Naive thymus-derived CD8-positive, alpha-beta T cell (primary cell): Measurements from ENCODE around the gene ATP5PF. TPM values are rescaled to one million over a fixed set of nuclear protein-coding genes. Genes with fewer than 3 reads are reported as not detected.
"Not testable (repeated sequence)": the region's sequence is repeated elsewhere in the genome, so short reads cannot be mapped to it uniquely, and the experiment has no call there.

Source experiments
- ATAC-seq, 2 donors: fragments of 150-1000 bp; cut with Tn5 transposase in 1 of 2; sonication (Bioruptor Pico), chemical (Tn5 transposase) in 1 of 2; 1 replicate in 1 of 2; 2 replicates in 1 of 2; pipeline ENCODE4 v1.10.0; 2021; ENCODE audit warnings: mild to moderate bottlenecking in 2 of 2, moderate library complexity in 2 of 2
- POLR2A ChIA-PET: fragments of 350-600 bp; sonication (Branson Sonifier 250); formaldehyde crosslinking; loops from one replicate; lab custom pipeline; 2021; ENCODE audit warnings: antibody characterized with exemption; lab: Charles Lee
- DNase-seq, 10 donors: peaks; one replicate each; pipeline versions ENCODE4 v3.0.0 to v3.0.0-alpha.2; 2020 to 2022
- H3K27ac Mint-ChIP-seq, 10 donors: one replicate each; pipeline ENCODE4 v1.8.0; 2020 to 2022; ENCODE audit warnings: mild to moderate bottlenecking in 10 of 10, mixed read lengths in 10 of 10, moderate library complexity in 4 of 10, inconsistent platforms in 1 of 10
- H3K27me3 Mint-ChIP-seq, 5 donors: one replicate each; pipeline ENCODE4 v1.8.0; 2021 to 2022; ENCODE audit warnings: mixed read lengths in 5 of 5
- H3K36me3 Mint-ChIP-seq, 3 donors: one replicate each; pipeline ENCODE4 v1.8.0; 2020 to 2022; ENCODE audit warnings: mixed read lengths in 3 of 3, mild to moderate bottlenecking in 2 of 3, inconsistent platforms in 1 of 3
- H3K4me1 Mint-ChIP-seq, 4 donors: one replicate each; pipeline ENCODE4 v1.8.0; 2021 to 2022; ENCODE audit warnings: mixed read lengths in 4 of 4
- H3K4me3 Mint-ChIP-seq, 10 donors: one replicate each; pipeline ENCODE4 v1.8.0; 2020 to 2022; ENCODE audit warnings: mild to moderate bottlenecking in 10 of 10, mixed read lengths in 10 of 10, moderate library complexity in 6 of 10, inconsistent platforms in 1 of 10
- H3K9me3 Mint-ChIP-seq, 9 donors: one replicate each; pipeline ENCODE4 v1.8.0; 2020 to 2022; ENCODE audit warnings: mixed read lengths in 9 of 9, mild to moderate bottlenecking in 3 of 9, inconsistent platforms in 1 of 9, moderate library complexity in 1 of 9
- polyA plus RNA-seq, 3 donors: library from polyadenylated mRNA; unstranded; fragments of 300-500 nt; fragmentation: Illumina TruSeq; gene quantifications; one replicate each; pipeline ENCODE4 v1.2.3, GENCODE V29; 2021
- total RNA-seq, 8 experiments: library from RNA in 2 of 8; stranded (reverse) in 2 of 8; gene quantifications; one replicate each; pipeline ENCODE4 v1.2.3 and lab custom pipeline; 2021 to 2026

Gene ATP5PF, protein sequence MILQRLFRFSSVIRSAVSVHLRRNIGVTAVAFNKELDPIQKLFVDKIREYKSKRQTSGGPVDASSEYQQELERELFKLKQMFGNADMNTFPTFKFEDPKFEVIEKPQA
- 10 to 100 TPM; 63.3 to 68.3 TPM for total RNA-seq
- polyA plus RNA-seq = 100 to 1,000 TPM; 328 to 439 (median 390) TPM
- 10.3 to 51.6 (median 22.0) reads per million in 6 experiments for total RNA-seq (lab: John Stamatoyannopoulos, UW)

DNA sequence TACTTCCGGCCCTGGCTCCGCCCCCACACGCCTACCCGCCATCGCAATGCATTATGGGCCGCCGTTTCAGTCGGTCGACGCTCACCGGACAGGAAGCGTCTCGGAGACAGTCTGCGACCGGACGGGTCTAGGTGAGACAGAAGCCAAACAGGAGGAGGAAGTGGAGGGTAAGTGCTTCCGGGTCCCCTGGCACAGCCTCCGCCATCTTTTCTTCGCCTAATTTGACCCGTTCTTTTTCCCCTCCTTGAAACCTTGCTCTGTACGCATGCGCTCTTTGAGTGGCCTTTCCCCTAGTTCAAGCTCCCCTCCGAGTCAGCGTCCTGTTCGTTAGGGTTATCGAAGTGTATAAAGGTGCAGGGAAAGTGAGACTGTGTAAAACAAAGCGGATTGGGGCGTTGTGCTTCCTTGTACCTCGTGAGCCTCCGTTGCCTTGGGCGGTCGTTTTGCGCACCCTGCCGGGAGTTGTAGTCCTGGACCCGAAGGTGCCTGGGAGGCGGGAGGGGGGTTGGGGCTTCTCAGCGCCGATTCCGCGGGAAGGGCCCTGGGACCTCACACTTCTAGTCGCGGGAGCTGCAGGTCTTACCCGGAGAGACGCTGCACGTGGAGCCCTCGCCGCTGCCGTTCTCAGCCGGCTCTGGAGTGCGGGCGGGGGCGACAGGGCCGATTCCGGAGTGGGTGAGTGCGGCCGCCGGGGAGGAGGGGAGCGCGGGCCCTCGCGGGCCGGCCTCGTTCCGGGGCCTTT, at the start of gene ATP5PF, which contains the start of gene GABPA:
Gene ATP5PF, minus strand, starts transcription at position 1 of the 742 bp plus-strand sequence. CDS start 5,110 bp downstream, outside the sequence.
Gene GABPA, plus strand, starts transcription at position 69 of the 742 bp plus-strand sequence. CDS start 6,627 bp downstream, outside the sequence.
- Mint-ChIP-seq H3K9me3 (no peaks in the 10 kb centered on the region), H3K4me3 (peak within 1 kb of the TSS; percentile 96 to 100 (median 100)), H3K27me3 (peaks cover 0 to 1% (median 0%) of the 10 kb centered on the region in 5 donors), H3K4me1 (peaks cover 17 to 72% (median 66%) of the 10 kb centered on the region in 4 donors), H3K27ac (peak within 1 kb of the TSS; percentile 98 to 100 (median 100)), H3K36me3 (peaks cover 0 to 27% (median 0%) of the 10 kb centered on the region in 3 donors)
- ATAC-seq (peak; percentile 88 to 92), DNase-seq (peak; percentile 93 to 99 (median 98))
- POLR2A ChIA-PET = interaction anchor here (0.6 to 2.6 kb wide), 6 partner anchors 8 to 173 kb away, joined by 4 to 38 read pairs (median 4); partner anchors contain the start of genes JAM2 and MRPL39

DNA sequence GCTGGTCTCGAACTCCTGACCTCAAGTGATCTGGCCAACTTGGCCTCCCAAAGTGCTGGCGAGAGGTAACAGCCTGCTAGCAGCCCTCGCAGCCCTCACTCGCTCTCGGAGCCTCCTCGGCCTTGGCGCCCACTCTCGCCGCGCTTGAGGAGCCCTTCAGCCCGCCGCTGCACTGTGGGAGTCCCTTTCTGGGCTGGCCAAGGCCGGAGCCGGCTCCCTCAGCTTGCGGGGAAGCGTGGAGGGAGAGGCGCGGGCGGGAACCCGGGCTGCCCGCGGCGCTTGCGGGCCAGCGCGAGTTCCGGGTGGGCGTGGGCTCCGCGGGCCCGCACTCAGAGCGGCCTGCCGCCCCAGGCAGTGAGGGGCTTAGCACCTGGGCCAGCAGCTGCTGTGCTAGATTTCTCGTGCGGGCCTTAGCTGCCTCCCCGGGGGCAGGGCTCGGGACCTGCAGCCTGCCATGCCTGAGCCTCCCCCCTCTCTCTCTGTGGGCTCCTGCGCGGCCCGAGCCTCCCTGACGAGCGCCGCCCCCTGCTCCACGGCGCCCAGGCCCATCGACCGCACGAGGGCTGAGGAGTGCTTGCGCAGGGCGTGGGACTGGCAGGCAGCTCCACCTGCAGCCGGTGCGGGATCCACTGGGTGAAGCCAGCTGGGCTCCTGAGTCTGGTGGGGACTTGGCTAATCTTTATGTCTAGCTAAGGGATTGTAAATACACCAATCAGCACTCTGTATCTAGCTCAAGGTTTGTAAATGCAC, 43.6 kb upstream of the ATP5PF start:
- not testable (repeated sequence) for DNase-seq, ATAC-seq
- POLR2A ChIA-PET = interaction anchor here (1.2 kb wide), 1 partner anchor 23 kb away, joined by 3 read pairs; no protein-coding TSS in a partner anchor

DNA sequence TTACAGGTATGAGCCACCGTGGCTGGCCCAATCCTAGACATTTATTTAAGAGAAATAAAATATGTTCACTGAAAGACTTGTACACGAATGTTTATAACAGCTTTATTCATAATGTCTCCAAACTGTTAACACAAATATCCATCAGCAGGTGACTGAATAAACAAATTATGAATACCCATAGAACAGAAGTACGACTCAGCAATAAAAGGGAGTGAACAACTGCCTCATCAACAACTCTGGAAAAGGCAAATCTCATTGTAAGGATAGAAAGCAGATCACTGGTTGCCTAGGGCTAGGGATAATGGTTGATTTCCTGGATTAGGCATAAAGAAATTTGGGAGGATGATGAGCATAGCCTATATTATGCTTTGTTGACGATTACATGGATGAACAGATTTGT, 41.7 kb upstream of the ATP5PF start:
- H3K27ac Mint-ChIP-seq = no peak overlapping the region
- POLR2A ChIA-PET = no interaction called here

More for the DNA sequence above, 43.6 kb upstream of the ATP5PF start:
- not testable (repeated sequence) for H3K9me3 Mint-ChIP-seq, H3K27me3 Mint-ChIP-seq, H3K27ac Mint-ChIP-seq, H3K36me3 Mint-ChIP-seq, H3K4me3 Mint-ChIP-seq, H3K4me1 Mint-ChIP-seq

DNA sequence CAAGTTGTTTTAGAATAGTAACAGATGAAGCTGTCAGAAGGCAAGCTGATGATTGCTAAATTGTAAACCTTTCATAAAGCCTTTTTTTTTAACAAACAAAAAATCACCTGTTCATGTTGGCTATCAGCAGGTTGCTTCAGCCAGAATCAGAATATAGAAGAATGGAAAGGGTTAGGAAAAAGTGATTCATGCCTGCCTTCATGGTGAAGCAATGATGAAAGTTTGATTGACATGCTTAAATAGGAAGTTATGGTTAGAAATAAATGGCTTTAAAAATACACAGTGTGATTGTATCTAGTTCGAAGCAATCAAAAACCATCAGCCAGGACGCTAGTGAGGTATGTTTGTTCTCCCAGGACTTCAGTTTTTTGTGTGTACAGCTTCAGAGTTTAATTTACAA, 38.0 kb upstream of the ATP5PF start:
- Mint-ChIP-seq H3K27me3 (no peaks in the 10 kb centered on the region), H3K27ac (peak overlapping the region in 5 of 10 donors; percentile 14 to 71 (median 39)), H3K4me1 (peaks cover 0 to 10% (median 0%) of the 10 kb centered on the region in 4 donors), H3K9me3 (no peaks in the 10 kb centered on the region), H3K4me3 (no peak overlapping the region), H3K36me3 (peaks cover 0 to 32% (median under 1%) of the 10 kb centered on the region in 3 donors)
- POLR2A ChIA-PET = no interaction called here
- no peak for DNase-seq
- ATAC-seq = no peak

More for the DNA sequence above, 41.7 kb upstream of the ATP5PF start:
- Mint-ChIP-seq H3K4me1 (peaks cover 0 to 10% (median 0%) of the 10 kb centered on the region in 4 donors), H3K4me3 (no peak overlapping the region), H3K9me3 (no peaks in the 10 kb centered on the region), H3K36me3 (peaks cover 0 to 8% (median 0%) of the 10 kb centered on the region in 3 donors), H3K27me3 (no peaks in the 10 kb centered on the region)
- DNase-seq = no peak
- no peak for ATAC-seq

DNA sequence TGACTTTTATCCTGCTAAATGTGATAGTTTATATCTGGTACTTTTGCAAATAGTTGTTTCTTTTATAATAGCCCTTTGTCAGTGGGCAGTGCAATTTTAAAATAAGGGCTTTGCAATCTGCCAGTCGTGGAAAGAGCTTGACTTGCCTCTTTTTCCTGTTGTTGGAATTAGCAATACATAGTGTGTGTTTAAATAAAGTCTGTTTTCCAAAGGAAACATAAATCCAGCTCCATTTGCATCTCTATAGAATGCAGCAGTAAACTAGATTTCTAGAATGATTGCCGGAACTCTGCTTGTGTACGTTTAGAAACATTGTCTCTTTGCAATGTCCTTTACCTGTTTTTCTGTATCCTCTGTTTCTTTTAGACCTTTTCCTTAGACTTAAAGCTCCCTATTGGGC, 33.2 kb upstream of the ATP5PF start:
- no peak for DNase-seq
- Mint-ChIP-seq H3K9me3 (no peaks in the 10 kb centered on the region), H3K4me1 (peaks cover 0 to 9% (median 0%) of the 10 kb centered on the region in 4 donors), H3K27me3 (no peaks in the 10 kb centered on the region), H3K36me3 (peaks cover 13 to 78% (median 18%) of the 10 kb centered on the region in 3 donors), H3K27ac (peak overlapping the region in 1 of 10 donors; percentile 29), H3K4me3 (no peak overlapping the region)
- no peak for ATAC-seq
- POLR2A ChIA-PET = no interaction called here

DNA sequence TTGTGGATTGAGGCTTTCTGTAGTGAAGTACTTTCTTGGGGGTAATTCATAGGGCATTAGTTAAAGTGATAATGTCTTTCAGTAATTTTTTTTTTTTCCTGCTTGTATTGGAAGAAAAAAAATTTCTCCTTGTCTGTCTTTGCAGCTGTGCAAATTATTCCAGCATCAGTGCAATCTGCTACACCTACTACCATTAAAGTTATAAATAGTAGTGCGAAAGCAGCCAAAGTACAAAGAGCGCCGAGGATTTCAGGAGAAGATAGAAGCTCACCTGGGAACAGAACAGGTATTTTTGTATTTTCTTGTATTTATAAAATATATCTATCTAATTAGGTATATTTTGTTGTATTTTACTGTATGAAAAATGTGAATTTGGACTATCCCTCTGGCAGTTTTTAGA, 29.4 kb upstream of the ATP5PF start:
- no peak for DNase-seq
- Mint-ChIP-seq H3K9me3 (no peaks in the 10 kb centered on the region), H3K4me1 (no peaks in the 10 kb centered on the region), H3K4me3 (no peak overlapping the region), H3K27me3 (no peaks in the 10 kb centered on the region), H3K27ac (no peak overlapping the region), H3K36me3 (peaks cover 13 to 92% (median 30%) of the 10 kb centered on the region in 3 donors)
- POLR2A ChIA-PET = no interaction called here
- no peak for ATAC-seq

DNA sequence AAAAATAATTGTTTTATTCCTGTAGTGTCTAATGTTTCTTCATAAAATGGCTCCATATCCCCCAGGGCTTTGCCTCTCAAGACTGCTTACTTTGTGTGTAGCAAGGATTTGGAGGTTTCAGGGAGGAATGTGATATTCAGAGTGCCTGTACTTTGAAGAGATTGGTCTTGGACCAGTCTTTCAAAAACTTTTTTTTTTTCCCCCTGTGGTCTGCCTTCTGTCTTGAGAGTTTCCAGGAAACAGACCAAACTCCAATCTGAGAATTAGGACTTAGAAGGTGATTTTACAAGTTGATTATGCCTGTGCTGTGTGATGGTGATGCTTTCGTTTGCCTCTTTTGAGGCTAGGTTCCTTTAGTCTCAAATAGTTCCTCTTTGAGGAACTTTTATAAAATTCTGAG, 26.0 kb upstream of the ATP5PF start:
- H3K27me3 Mint-ChIP-seq = no peaks in the 10 kb centered on the region
- peak overlapping the region in 1 of 10 donors; percentile 47 for H3K27ac Mint-ChIP-seq
- H3K36me3 Mint-ChIP-seq = peaks cover 7 to 89% (median 31%) of the 10 kb centered on the region in 3 donors
- no peak overlapping the region for H3K4me3 Mint-ChIP-seq
- H3K9me3 Mint-ChIP-seq = no peaks in the 10 kb centered on the region
- ATAC-seq (no peak), DNase-seq (no peak)
- POLR2A ChIA-PET = no interaction called here
- H3K4me1 Mint-ChIP-seq = peaks cover 7 to 11% (median 9%) of the 10 kb centered on the region in 4 donors

DNA sequence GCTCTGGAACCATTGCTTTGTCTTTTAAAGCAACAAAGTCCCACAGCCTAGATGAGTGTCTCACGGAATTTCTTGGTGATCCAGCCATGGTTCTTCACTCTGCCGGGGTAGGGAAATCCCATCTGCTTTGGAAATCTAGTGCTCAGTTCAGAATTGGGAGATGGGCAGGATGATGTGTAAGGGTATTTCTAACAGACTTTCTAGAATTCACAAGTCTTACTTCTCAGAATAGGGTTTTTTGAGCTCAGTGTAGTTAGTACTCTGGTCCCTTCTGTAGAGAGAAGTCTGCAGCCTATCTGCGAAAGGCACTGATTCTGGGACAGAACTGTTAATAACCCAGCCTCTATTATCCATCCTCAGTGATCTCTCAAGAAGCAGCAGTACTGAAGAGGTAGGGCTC, 25.4 kb upstream of the ATP5PF start:
- H3K27ac Mint-ChIP-seq = peak overlapping the region in 1 of 10 donors; percentile 61
- peaks cover under 1 to 89% (median 32%) of the 10 kb centered on the region in 3 donors for H3K36me3 Mint-ChIP-seq
- H3K9me3 Mint-ChIP-seq = no peaks in the 10 kb centered on the region
- no peak for DNase-seq
- ATAC-seq = no peak
- H3K4me1 Mint-ChIP-seq = peaks cover 12 to 16% (median 14%) of the 10 kb centered on the region in 4 donors
- POLR2A ChIA-PET = no interaction called here
- no peak overlapping the region for H3K4me3 Mint-ChIP-seq
- H3K27me3 Mint-ChIP-seq = no peaks in the 10 kb centered on the region

DNA sequence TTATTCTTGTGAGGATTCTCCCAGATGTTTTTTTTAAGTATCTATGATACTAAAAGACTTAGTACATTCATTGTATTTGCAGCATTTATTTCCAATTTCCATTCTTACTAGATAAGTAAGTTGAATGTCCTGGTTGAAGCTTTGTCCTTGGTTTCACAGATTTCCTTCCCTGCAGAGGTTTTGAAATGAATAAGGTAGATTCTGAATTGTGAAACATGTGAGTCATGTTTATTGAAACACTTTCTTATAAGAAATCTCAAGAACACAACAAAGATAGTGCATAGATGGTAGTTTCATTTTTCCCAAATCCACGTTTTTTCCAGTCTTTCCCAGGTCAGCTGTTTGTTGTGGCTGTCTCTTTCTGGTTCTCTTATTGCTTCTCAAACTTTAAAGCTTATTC, 24.9 kb upstream of the ATP5PF start:
- Mint-ChIP-seq H3K4me1 (peaks cover 12 to 17% (median 14%) of the 10 kb centered on the region in 4 donors), H3K36me3 (peaks cover 0 to 91% (median 30%) of the 10 kb centered on the region in 3 donors), H3K27me3 (no peaks in the 10 kb centered on the region), H3K9me3 (no peaks in the 10 kb centered on the region), H3K4me3 (no peak overlapping the region), H3K27ac (peak overlapping the region in 1 of 10 donors; percentile 6)
- POLR2A ChIA-PET = no interaction called here
- DNase-seq (no peak), ATAC-seq (no peak)

DNA sequence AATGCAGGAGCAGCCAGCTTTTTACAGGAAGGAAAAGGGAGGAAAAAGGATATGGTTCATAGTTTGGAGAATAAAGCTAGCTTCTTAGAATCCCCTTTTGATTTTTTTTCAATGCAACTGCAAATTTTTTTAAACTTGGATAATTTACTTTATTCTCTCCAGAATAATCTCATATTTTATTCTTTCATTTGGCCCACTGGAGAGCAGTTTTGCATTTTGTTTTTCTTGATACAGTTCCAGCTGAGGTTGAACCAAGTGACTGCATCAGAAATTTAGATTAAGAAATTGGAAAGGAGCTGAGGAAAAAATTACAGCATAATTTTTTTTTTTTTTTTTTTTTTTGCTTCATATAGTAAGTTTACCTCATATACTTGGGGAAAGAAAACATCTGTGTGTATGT, 22.8 kb upstream of the ATP5PF start:
- Mint-ChIP-seq H3K36me3 (peaks cover 8 to 89% (median 33%) of the 10 kb centered on the region in 3 donors), H3K27me3 (no peaks in the 10 kb centered on the region), H3K4me3 (no peak overlapping the region), H3K27ac (peak overlapping the region in 2 of 10 donors; percentile 29 to 31), H3K4me1 (peaks cover 14 to 25% (median 15%) of the 10 kb centered on the region in 4 donors), H3K9me3 (no peaks in the 10 kb centered on the region)
- no peak for DNase-seq
- POLR2A ChIA-PET = no interaction called here
- no peak for ATAC-seq

DNA sequence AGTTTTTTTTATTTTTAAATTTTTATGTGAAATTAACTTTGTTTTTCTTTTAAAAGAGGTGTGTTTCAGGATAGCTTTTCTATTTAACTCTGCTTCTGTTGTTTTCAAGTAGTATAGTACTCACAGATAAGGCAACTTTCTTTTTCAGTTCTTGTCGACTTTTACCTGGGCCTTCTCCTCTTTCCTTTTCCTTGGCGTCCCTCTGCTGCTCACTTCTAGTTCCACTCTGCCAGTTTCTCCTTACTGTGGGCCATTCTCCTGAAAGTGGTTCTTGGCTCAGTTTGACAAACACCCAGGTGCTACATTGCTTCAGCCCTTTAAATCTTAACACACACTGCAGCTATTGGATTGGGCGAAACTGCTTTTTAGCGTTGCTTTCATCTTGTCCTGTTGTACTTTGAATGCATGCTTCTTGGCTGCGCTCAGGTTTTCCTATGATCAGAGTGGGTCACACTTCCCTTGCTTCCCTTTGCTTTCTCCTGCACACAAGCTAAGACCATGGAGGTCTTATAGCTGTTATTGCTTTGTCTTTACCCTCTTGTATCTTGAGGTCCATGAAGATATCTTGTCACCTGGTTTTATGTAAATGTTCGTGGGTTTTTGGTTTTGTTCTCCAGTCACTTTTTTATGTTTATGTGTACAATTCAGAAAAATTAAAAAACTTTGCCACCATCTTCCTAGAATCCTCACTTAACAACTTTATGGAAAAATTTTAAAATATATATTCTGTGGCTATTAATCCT, 21.7 kb upstream of the ATP5PF start:
- H3K27ac Mint-ChIP-seq = peak overlapping the region in 1 of 10 donors; percentile 75

More for the DNA sequence above, 21.7 kb upstream of the ATP5PF start:
- peaks cover 11 to 88% (median 38%) of the 10 kb centered on the region in 3 donors for H3K36me3 Mint-ChIP-seq
- H3K4me3 Mint-ChIP-seq = no peak overlapping the region
- POLR2A ChIA-PET = interaction anchor here (0.6 kb wide), 1 partner anchor 26 kb away, joined by 4 read pairs; no protein-coding TSS in a partner anchor
- ATAC-seq = no peak
- H3K4me1 Mint-ChIP-seq = peaks cover 14 to 27% (median 15%) of the 10 kb centered on the region in 4 donors
- H3K9me3 Mint-ChIP-seq = no peaks in the 10 kb centered on the region
- H3K27me3 Mint-ChIP-seq = no peaks in the 10 kb centered on the region
- no peak for DNase-seq
